ENCODE measurements around the gene GLDC.

Gene GLDC

GRCh38 chr9:6488395-6488794, 157.1 kb downstream of the GLDC start:
- Histone ChIP-seq H3K27me3 (ENCODE audit: insufficient read depth, low read length) (no peaks in the 10 kb centered on the region), H3K9me3 (ENCODE audit: insufficient read depth, low read depth, low read length) (no peaks in the 10 kb centered on the region), H3K36me3 (ENCODE audit: insufficient read depth, low read depth, low read length) (peaks cover 55% of the 10 kb centered on the region), H3K4me3 (ENCODE audit: low read length) (no peak overlapping the region), H3K9ac (ENCODE audit: low read depth, low read length) (no peak overlapping the region), H3K4me1 (ENCODE audit: insufficient read depth, low read length) (no peaks in the 10 kb centered on the region), H3K27ac (ENCODE audit: low read length) (no peak overlapping the region)

- Histone ChIP-seq H3K4me1 (ENCODE audit: insufficient read depth, low read length) (no peaks in the 10 kb centered on the region), H3K36me3 (ENCODE audit: insufficient read depth, low read depth, low read length) (peaks cover 87% of the 10 kb centered on the region)
These were observed 161.3 kb downstream of the GLDC start for GRCh38 chr9:6484210-6484609.

More at GRCh38 chr9:6484210-6484609, 161.3 kb downstream of the GLDC start:
- Histone ChIP-seq H3K27ac (ENCODE audit: low read length) (no peak overlapping the region), H3K27me3 (ENCODE audit: insufficient read depth, low read length) (no peaks in the 10 kb centered on the region), H3K4me3 (ENCODE audit: low read length) (no peak overlapping the region), H3K9me3 (ENCODE audit: insufficient read depth, low read depth, low read length) (no peaks in the 10 kb centered on the region), H3K9ac (ENCODE audit: low read depth, low read length) (no peak overlapping the region)

All from iPS-20b (cell line).